Measurements from ENCODE around the gene BCLAF1. TPM values are rescaled to one million over a fixed set of nuclear protein-coding genes. Genes with fewer than 3 reads are reported as not detected.
"Not testable (repeated sequence)": the region's sequence is repeated elsewhere in the genome, so short reads cannot be mapped to it uniquely, and the experiment has no call there.

Gene BCLAF1
- polyA plus RNA-seq, 1 experiment, result 117 TPM

DNA sequence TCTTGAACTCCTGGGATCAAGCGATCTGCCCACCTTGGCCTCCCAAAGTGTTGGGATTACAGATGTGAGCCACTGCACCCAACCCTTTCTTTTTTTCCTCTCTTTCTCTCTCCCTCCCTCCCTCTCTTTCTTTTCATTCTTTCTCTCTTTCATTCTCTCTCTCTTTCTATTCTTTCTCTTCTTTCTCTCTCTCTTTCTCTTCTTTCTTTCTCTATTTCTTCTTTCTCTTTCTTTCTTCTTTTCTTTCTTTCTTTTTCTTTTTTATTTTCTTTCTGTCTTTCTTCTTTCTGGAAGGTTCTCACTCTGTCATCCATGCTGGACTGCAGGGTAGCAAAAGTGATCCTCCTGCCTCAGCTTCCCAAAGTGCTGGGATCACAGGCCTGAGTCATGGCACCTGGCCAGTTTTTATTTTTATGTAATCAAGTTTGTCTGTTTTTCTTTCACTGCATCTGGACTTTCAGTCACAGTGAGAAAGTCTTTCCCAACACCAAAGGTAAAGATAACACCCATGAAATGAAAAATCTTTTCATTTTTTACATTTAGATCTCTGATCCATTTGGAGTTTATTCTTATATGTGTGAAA lies 20.2 kb upstream of the BCLAF1 start:
- Histone ChIP-seq H3K27me3 (ENCODE audit: control insufficient read depth, insufficient read depth, low read length) (peaks cover 10% of the 10 kb centered on the region), H3K27ac (ENCODE audit: low read depth, low read length) (no peak overlapping the region), H3K9me3 (ENCODE audit: control insufficient read depth, insufficient read depth, low read length) (no peaks in the 10 kb centered on the region), H3K4me3 (ENCODE audit: low read depth, low read length) (no peak overlapping the region)
- TF ChIP-seq, protein P1, sequence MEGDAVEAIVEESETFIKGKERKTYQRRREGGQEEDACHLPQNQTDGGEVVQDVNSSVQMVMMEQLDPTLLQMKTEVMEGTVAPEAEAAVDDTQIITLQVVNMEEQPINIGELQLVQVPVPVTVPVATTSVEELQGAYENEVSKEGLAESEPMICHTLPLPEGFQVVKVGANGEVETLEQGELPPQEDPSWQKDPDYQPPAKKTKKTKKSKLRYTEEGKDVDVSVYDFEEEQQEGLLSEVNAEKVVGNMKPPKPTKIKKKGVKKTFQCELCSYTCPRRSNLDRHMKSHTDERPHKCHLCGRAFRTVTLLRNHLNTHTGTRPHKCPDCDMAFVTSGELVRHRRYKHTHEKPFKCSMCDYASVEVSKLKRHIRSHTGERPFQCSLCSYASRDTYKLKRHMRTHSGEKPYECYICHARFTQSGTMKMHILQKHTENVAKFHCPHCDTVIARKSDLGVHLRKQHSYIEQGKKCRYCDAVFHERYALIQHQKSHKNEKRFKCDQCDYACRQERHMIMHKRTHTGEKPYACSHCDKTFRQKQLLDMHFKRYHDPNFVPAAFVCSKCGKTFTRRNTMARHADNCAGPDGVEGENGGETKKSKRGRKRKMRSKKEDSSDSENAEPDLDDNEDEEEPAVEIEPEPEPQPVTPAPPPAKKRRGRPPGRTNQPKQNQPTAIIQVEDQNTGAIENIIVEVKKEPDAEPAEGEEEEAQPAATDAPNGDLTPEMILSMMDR (IDR thresholded peaks at IDR 0.05; ENCODE audit: low read depth, low read length), result no peak
- no peak for DNase-seq (ENCODE audit: low read depth, low spot score)
- ChIA-PET CTCF (interaction anchor here (3.3 kb wide), 1 partner anchor 8 kb away, joined by 15 read pairs; no protein-coding TSS in a partner anchor), POLR2A (no interaction called here)

GRCh38 chr6:136309171-136309570 lies 19.5 kb upstream of the BCLAF1 start:
- CTCF ChIA-PET, result interaction anchor here (3.3 kb wide), 1 partner anchor 9 kb away, joined by 15 read pairs; no protein-coding TSS in a partner anchor
- no peak for DNase-seq (ENCODE audit: low read depth, low spot score)
- Histone ChIP-seq H3K27me3 (ENCODE audit: control insufficient read depth, insufficient read depth, low read length) (peaks cover 10% of the 10 kb centered on the region), H3K4me3 (ENCODE audit: low read depth, low read length) (no peak overlapping the region), H3K9me3 (ENCODE audit: control insufficient read depth, insufficient read depth, low read length) (no peaks in the 10 kb centered on the region), H3K27ac (ENCODE audit: low read depth, low read length) (no peak overlapping the region)
- POLR2A ChIA-PET, result no interaction called here
- TF ChIP-seq, protein P1 (IDR thresholded peaks at IDR 0.05; ENCODE audit: low read depth, low read length), result no peak

DNA sequence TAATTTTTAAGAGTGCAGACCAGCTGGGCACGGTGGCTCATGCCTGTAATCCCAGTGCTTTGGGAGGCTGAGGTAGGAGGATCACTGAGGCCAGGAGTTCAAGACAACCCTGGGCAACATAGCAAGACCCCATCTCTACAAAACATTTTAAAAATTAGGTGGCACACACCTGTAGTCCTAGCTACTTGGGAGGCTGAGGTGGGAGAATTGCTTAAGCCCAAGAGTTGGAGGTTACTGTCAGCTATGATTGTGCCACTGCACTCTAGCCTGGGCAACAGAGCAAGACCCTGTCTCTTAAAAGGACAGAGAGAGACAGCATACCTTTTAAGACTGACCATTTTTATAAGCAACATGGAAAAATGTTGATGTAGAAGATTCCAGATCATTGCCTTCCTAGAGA lies 18.8 kb upstream of the BCLAF1 start:
- POLR2A ChIA-PET; H3K27ac ChIP-seq (ENCODE audit: low read depth, low read length); H3K27me3 ChIP-seq (ENCODE audit: control insufficient read depth, insufficient read depth, low read length); H3K4me3 ChIP-seq (ENCODE audit: low read depth, low read length); DNase-seq (ENCODE audit: low read depth, low spot score); H3K9me3 ChIP-seq (ENCODE audit: control insufficient read depth, insufficient read depth, low read length): not testable (repeated sequence)
- CTCF ChIA-PET, result interaction anchor here (1.1 to 3.3 kb wide), 2 partner anchors 9 to 73 kb away, joined by 3 to 15 read pairs; no protein-coding TSS in a partner anchor

- POLR2A ChIA-PET, result no interaction called here
- peaks cover 10% of the 10 kb centered on the region for H3K27me3 ChIP-seq (ENCODE audit: control insufficient read depth, insufficient read depth, low read length)
- TF ChIP-seq, protein P1 (IDR thresholded peaks at IDR 0.05; ENCODE audit: low read depth, low read length), result no peak
- no peak for DNase-seq (ENCODE audit: low read depth, low spot score)
- H3K27ac ChIP-seq (ENCODE audit: low read depth, low read length), result no peak overlapping the region
- no peaks in the 10 kb centered on the region for H3K9me3 ChIP-seq (ENCODE audit: control insufficient read depth, insufficient read depth, low read length)
- CTCF ChIA-PET, result interaction anchor here (3.3 kb wide), 1 partner anchor 10 kb away, joined by 15 read pairs; no protein-coding TSS in a partner anchor
- no peak overlapping the region for H3K4me3 ChIP-seq (ENCODE audit: low read depth, low read length)
Measured at GRCh38 chr6:136307351-136307750, 17.7 kb upstream of the BCLAF1 start.

DNA sequence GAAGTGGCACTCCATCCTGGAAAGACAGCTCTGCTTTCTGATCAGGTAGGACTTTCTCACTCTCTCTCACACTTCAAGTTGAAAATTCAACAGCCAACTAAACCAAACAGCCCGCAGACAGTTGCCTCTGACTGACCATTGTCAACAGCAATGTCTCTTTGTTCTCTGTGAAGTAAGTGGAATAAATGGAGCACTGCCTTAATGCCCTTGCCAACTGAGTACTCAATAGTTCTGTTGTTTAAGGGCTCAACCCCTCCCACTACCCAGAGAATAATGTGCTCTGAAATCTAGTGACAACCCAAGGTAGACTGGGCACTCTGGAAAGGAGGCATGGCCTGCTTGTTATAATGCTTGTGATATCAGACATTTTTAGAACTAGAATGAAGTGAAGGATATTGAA lies 16.8 kb upstream of the BCLAF1 start:
- TF ChIP-seq, protein P1 (IDR thresholded peaks at IDR 0.05; ENCODE audit: low read depth, low read length), result no peak
- CTCF ChIA-PET, result interaction anchor here (3.3 kb wide), 1 partner anchor 11 kb away, joined by 15 read pairs; no protein-coding TSS in a partner anchor
- DNase-seq (ENCODE audit: low read depth, low spot score), result no peak
- Histone ChIP-seq H3K27me3 (ENCODE audit: control insufficient read depth, insufficient read depth, low read length) (peaks cover 6% of the 10 kb centered on the region), H3K27ac (ENCODE audit: low read depth, low read length) (no peak overlapping the region), H3K9me3 (ENCODE audit: control insufficient read depth, insufficient read depth, low read length) (no peaks in the 10 kb centered on the region), H3K4me3 (ENCODE audit: low read depth, low read length) (no peak overlapping the region)
- POLR2A ChIA-PET, result no interaction called here

Data from AG04450 (cell line).